HG03432 (cell line): ENCODE measurements around the gene FOXP1.
A peak's percentile ranks its signal among the peaks of the same experiment; 100 is the strongest.

Source experiments
- ATAC-seq: cut with Tn5 transposase; IDR thresholded peaks from one replicate; pipeline ENCODE4 v1.9.1; 2021; ENCODE audit warnings: mild to moderate bottlenecking, moderate library complexity; ENCODE audit not compliant: unreplicated experiment

The FOXP1 gene

GRCh38 chr3:71316066-71316777, 267.3 kb downstream of the FOXP1 start:
- no peak for ATAC-seq

GRCh38 chr3:71315431-71315830, 268.1 kb downstream of the FOXP1 start:
- no peak for ATAC-seq

- ATAC-seq: no peak
Measured at GRCh38 chr3:71313844-71314243, 269.7 kb downstream of the FOXP1 start.

GRCh38 chr3:71312461-71312860, 271.1 kb downstream of the FOXP1 start:
- no peak for ATAC-seq

GRCh38 chr3:71311661-71312046, 271.9 kb downstream of the FOXP1 start:
- ATAC-seq: no peak

- no peak for ATAC-seq
Measured at GRCh38 chr3:71310980-71311660, 272.4 kb downstream of the FOXP1 start.

GRCh38 chr3:71310359-71310979, 273.1 kb downstream of the FOXP1 start:
- no peak for ATAC-seq

GRCh38 chr3:71309886-71310285, 273.6 kb downstream of the FOXP1 start:
- no peak for ATAC-seq

GRCh38 chr3:71309342-71309741, 274.2 kb downstream of the FOXP1 start:
- no peak for ATAC-seq

- no peak for ATAC-seq
Measured at GRCh38 chr3:71308836-71309235, 274.7 kb downstream of the FOXP1 start.

GRCh38 chr3:71307991-71308697, 275.4 kb downstream of the FOXP1 start:
- ATAC-seq: no peak

GRCh38 chr3:71305231-71306206, 278.0 kb downstream of the FOXP1 start:
- ATAC-seq: no peak

GRCh38 chr3:71304684-71305083, 278.8 kb downstream of the FOXP1 start:
- ATAC-seq: no peak

- no peak for ATAC-seq
Measured at GRCh38 chr3:71304247-71304646, 279.3 kb downstream of the FOXP1 start.

- no peak for ATAC-seq
Measured at GRCh38 chr3:71303627-71304200, 279.8 kb downstream of the FOXP1 start.

GRCh38 chr3:71302604-71303003, 280.9 kb downstream of the FOXP1 start:
- ATAC-seq: no peak

- ATAC-seq: peak; percentile 87
Measured at GRCh38 chr3:71300951-71301393, 282.6 kb downstream of the FOXP1 start.

GRCh38 chr3:71299160-71299559, 284.4 kb downstream of the FOXP1 start:
- no peak for ATAC-seq

- ATAC-seq: no peak
Measured at GRCh38 chr3:71294919-71295318, 288.6 kb downstream of the FOXP1 start.

- no peak for ATAC-seq
Measured at GRCh38 chr3:71290301-71290700, 293.2 kb downstream of the FOXP1 start.
